Neural cell (in vitro differentiated cells): ENCODE results near the gene FAM210B. TPM values are rescaled to one million over a fixed set of nuclear protein-coding genes. Genes with fewer than 3 reads are reported as not detected.

Experiments used
- H2AFZ ChIP-seq: fragments of 200-600, 300-800 bp; sonication (generic), shearing (Covaris generic); 2 replicates; pipeline ENCODE4 v1.6.0; 2014; ENCODE audit warnings: low read depth, mild to moderate bottlenecking, antibody characterized with exemption, low read length, moderate library complexity
- H3F3A ChIP-seq: fragments of 200-600 bp; shearing (Covaris generic); 2 replicates; pipeline ENCODE4 v1.6.1; 2016; ENCODE audit warnings: mild to moderate bottlenecking, moderate library complexity, mixed read lengths, antibody characterized with exemption, low read length; ENCODE audit not compliant: insufficient read depth, poor library complexity, severe bottlenecking
- H3K27ac ChIP-seq: fragments of 200-600, 300-800 bp; sonication (generic), shearing (Covaris generic); 2 replicates; pipeline ENCODE4 v1.5.1; 2014; ENCODE audit warnings: mild to moderate bottlenecking, low read length, moderate library complexity
- H3K27me3 ChIP-seq: fragments of 300-800, 200-600 bp; sonication (generic), shearing (Covaris generic); 2 replicates; pipeline ENCODE4 v1.6.0; 2014; ENCODE audit warnings: mild to moderate bottlenecking, low read depth, low read length, moderate library complexity; ENCODE audit not compliant: insufficient read depth
- H3K36me3 ChIP-seq: fragments of 300-800, 200-600 bp; sonication (generic), shearing (Covaris generic); 2 replicates; pipeline ENCODE4 v1.5.1; 2014; ENCODE audit warnings: mild to moderate bottlenecking, antibody characterized with exemption, low read length, moderate library complexity; ENCODE audit not compliant: insufficient read depth
- H3K4me2 ChIP-seq: fragments of 300-800, 200-600 bp; sonication (generic), shearing (Covaris generic); 2 replicates; pipeline ENCODE4 v1.6.0; 2014; ENCODE audit warnings: mild to moderate bottlenecking, low read length
- H3K4me3 ChIP-seq: fragments of 300-800, 200-600 bp; sonication (generic), shearing (Covaris generic); 2 replicates; pipeline ENCODE4 v1.5.1; 2014; ENCODE audit warnings: mild to moderate bottlenecking, low read length, moderate library complexity
- H3K79me2 ChIP-seq: fragments of 200-600 bp; shearing (Covaris generic); replicated peaks from 2 replicates; pipeline ENCODE4 v1.6.0; 2014; ENCODE audit warnings: mild to moderate bottlenecking, low read length, moderate library complexity; ENCODE audit not compliant: insufficient read depth
- H3K9ac ChIP-seq: fragments of 300-800, 200-600 bp; sonication (generic), shearing (Covaris generic); 2 replicates; pipeline ENCODE4 v1.6.1; 2016; ENCODE audit warnings: mild to moderate bottlenecking, low read length, mixed read lengths
- H3K9me2 ChIP-seq: fragments of 200-600 bp; shearing (Covaris generic); 2 replicates; pipeline ENCODE4 v1.6.1; 2016; ENCODE audit warnings: mild to moderate bottlenecking, low read length, mixed read lengths; ENCODE audit not compliant: insufficient read depth
- H3K9me3 ChIP-seq: fragments of 200-600, 300-800 bp; sonication (generic), shearing (Covaris generic); 2 replicates; pipeline ENCODE4 v1.6.1; 2016; ENCODE audit warnings: mild to moderate bottlenecking, mixed run types, low read length, moderate library complexity, mixed read lengths
- H4K20me1 ChIP-seq: fragments of 200-600 bp; shearing (Covaris generic); 2 replicates; pipeline ENCODE4 v1.6.1; 2016; ENCODE audit warnings: mild to moderate bottlenecking, mixed run types; ENCODE audit not compliant: insufficient read depth
- EP300 ChIP-seq: fragments of 450-650 bp; conservative IDR thresholded peaks from 2 replicates; pipeline ENCODE4 v1.6.1; 2014; ENCODE audit warnings: antibody characterized with exemption, mild to moderate bottlenecking, moderate library complexity; ENCODE audit not compliant: poor library complexity, severe bottlenecking
- EZH2 ChIP-seq: fragments of 200-600, 300-800 bp; shearing (Covaris generic), sonication (generic); IDR thresholded peaks from 2 replicates; pipeline ENCODE4 v1.6.1; 2014; ENCODE audit warnings: antibody characterized with exemption, low read length, borderline replicate concordance, mild to moderate bottlenecking; ENCODE audit not compliant: insufficient read depth, poor library complexity, severe bottlenecking
- MXI1 ChIP-seq: fragments of 450-650 bp; conservative IDR thresholded peaks from 2 replicates; pipeline ENCODE4 v1.6.1; 2014; ENCODE audit warnings: antibody characterized with exemption, mild to moderate bottlenecking; ENCODE audit not compliant: poor library complexity, severe bottlenecking
- POLR2AphosphoS5 ChIP-seq: IDR thresholded peaks from 2 replicates; pipeline ENCODE4 v1.6.1; 2012
- RAD21 ChIP-seq: fragments of 450-650 bp; conservative IDR thresholded peaks from 2 replicates; pipeline ENCODE4 v1.6.1; 2014; ENCODE audit warnings: antibody characterized with exemption, mild to moderate bottlenecking, moderate library complexity
- REST ChIP-seq: IDR thresholded peaks from 2 replicates; pipeline ENCODE4 v1.6.1; 2012; ENCODE audit warnings: borderline replicate concordance
- SMC3 ChIP-seq: fragments of 450-650 bp; conservative IDR thresholded peaks from 2 replicates; pipeline ENCODE4 v1.6.1; 2014; ENCODE audit warnings: antibody characterized with exemption, mild to moderate bottlenecking, moderate library complexity; ENCODE audit not compliant: poor library complexity
- TAF1 ChIP-seq: IDR thresholded peaks from 2 replicates; pipeline ENCODE4 v1.6.1; 2012; ENCODE audit warnings: low read depth
- polyA plus RNA-seq: library from polyadenylated mRNA; depleted of rRNA; stranded (reverse); fragments of >200 nt; gene quantifications from 2 replicates; pipeline ENCODE4 v1.2.3, GENCODE V29; 2014
- TF ChIP-seq, protein P1 (sequence below): fragments of 450-650 bp; IDR thresholded peaks from 2 replicates; pipeline ENCODE4 v1.5.1; 2014; ENCODE audit warnings: antibody characterized with exemption, mild to moderate bottlenecking, moderate library complexity; ENCODE audit not compliant: poor library complexity, severe bottlenecking

The FAM210B gene
- polyA plus RNA-seq, 1 donor from 2014 or later = 6.6 TPM

DNA sequence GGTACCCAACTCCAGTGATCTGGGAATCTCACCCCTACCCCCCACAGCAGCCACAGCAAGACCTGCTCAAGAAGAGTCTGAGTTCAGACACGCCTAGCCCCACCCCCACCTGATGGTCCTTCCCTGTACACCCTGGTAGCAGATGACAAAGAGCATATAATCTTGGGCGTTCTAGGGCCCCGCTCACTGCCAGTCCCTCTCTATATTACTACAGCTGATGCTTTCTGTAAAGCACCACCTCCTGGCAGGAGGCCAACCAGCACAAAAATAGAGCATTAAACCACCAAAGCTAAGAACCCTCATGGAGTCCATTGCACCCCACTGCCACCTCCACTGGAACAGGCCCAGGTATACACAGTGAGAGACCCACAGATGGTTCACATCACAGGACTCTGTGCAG is 42.3 kb upstream of the FAM210B start:
- H3F3A ChIP-seq = no peaks in the 10 kb centered on the region
- H2AFZ ChIP-seq = no peak overlapping the region
- no peak overlapping the region for H3K4me3 ChIP-seq
- H3K4me2 ChIP-seq = no peak overlapping the region
- H3K9ac ChIP-seq = no peak overlapping the region
- H4K20me1 ChIP-seq = no peaks in the 10 kb centered on the region
- TF ChIP-seq EP300 = no peak
- no peak for TF ChIP-seq REST
- TF ChIP-seq TAF1 = no peak
- no peak for TF ChIP-seq RAD21
- TF ChIP-seq SMC3 = no peak
- TF ChIP-seq POLR2AphosphoS5 = no peak
- TF ChIP-seq, protein P1, sequence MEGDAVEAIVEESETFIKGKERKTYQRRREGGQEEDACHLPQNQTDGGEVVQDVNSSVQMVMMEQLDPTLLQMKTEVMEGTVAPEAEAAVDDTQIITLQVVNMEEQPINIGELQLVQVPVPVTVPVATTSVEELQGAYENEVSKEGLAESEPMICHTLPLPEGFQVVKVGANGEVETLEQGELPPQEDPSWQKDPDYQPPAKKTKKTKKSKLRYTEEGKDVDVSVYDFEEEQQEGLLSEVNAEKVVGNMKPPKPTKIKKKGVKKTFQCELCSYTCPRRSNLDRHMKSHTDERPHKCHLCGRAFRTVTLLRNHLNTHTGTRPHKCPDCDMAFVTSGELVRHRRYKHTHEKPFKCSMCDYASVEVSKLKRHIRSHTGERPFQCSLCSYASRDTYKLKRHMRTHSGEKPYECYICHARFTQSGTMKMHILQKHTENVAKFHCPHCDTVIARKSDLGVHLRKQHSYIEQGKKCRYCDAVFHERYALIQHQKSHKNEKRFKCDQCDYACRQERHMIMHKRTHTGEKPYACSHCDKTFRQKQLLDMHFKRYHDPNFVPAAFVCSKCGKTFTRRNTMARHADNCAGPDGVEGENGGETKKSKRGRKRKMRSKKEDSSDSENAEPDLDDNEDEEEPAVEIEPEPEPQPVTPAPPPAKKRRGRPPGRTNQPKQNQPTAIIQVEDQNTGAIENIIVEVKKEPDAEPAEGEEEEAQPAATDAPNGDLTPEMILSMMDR = no peak
- TF ChIP-seq MXI1 = no peak
- TF ChIP-seq EZH2 = no peak
- no peaks in the 10 kb centered on the region for H3K27me3 ChIP-seq
- no peaks in the 10 kb centered on the region for H3K79me2 ChIP-seq
- no peak overlapping the region for H3K27ac ChIP-seq
- H3K36me3 ChIP-seq = no peaks in the 10 kb centered on the region
- H3K9me2 ChIP-seq = no peaks in the 10 kb centered on the region
- H3K9me3 ChIP-seq = no peaks in the 10 kb centered on the region

GRCh38 chr20:56322681-56323080 is 36.1 kb upstream of the FAM210B start:
- Histone ChIP-seq H3K4me2 (no peak overlapping the region), H3K9me2 (no peaks in the 10 kb centered on the region), H3K79me2 (no peaks in the 10 kb centered on the region), H2AFZ (no peak overlapping the region), H3K4me3 (no peak overlapping the region), H3K36me3 (no peaks in the 10 kb centered on the region), H3K27me3 (no peaks in the 10 kb centered on the region), H3K9me3 (no peaks in the 10 kb centered on the region), H4K20me1 (no peaks in the 10 kb centered on the region), H3F3A (no peaks in the 10 kb centered on the region), H3K9ac (no peak overlapping the region), H3K27ac (no peak overlapping the region)
- no peak for TF ChIP-seq TAF1
- no peak for TF ChIP-seq EP300
- no peak for TF ChIP-seq RAD21
- no peak for TF ChIP-seq EZH2
- TF ChIP-seq MXI1 = no peak
- no peak for TF ChIP-seq POLR2AphosphoS5
- TF ChIP-seq, protein P1 = no peak
- no peak for TF ChIP-seq SMC3
- TF ChIP-seq REST = no peak
